GM18526 (cell line): ENCODE results near the gene KCNN3.

ENCODE experiments used
- POLR2A ChIP-seq: IDR thresholded peaks from 3 replicates; pipeline ENCODE4 v1.6.1; 2011; ENCODE audit not compliant: insufficient read length; ENCODE audit errors: extremely low read depth

KCNN3 gene

GRCh38 chr1:154856544-154856943, 13.5 kb downstream of the KCNN3 start:
- no peak for TF ChIP-seq POLR2A

GRCh38 chr1:154856049-154856448, 14.0 kb downstream of the KCNN3 start:
- no peak for TF ChIP-seq POLR2A

- no peak for TF ChIP-seq POLR2A
Observed at GRCh38 chr1:154855186-154855851, 14.8 kb downstream of the KCNN3 start.

GRCh38 chr1:154852845-154853244, 17.2 kb downstream of the KCNN3 start:
- no peak for TF ChIP-seq POLR2A

GRCh38 chr1:154851392-154852177, 18.5 kb downstream of the KCNN3 start:
- TF ChIP-seq POLR2A: no peak

GRCh38 chr1:154849645-154850131, 20.4 kb downstream of the KCNN3 start:
- TF ChIP-seq POLR2A: no peak

- no peak for TF ChIP-seq POLR2A
Observed at GRCh38 chr1:154848983-154849382, 21.1 kb downstream of the KCNN3 start.

GRCh38 chr1:154847891-154848290, 22.2 kb downstream of the KCNN3 start:
- TF ChIP-seq POLR2A: no peak

- no peak for TF ChIP-seq POLR2A
Observed at GRCh38 chr1:154846565-154847442, 23.3 kb downstream of the KCNN3 start.

GRCh38 chr1:154845879-154846278, 24.2 kb downstream of the KCNN3 start:
- no peak for TF ChIP-seq POLR2A

- TF ChIP-seq POLR2A: no peak
Observed at GRCh38 chr1:154845174-154845573, 24.9 kb downstream of the KCNN3 start.

GRCh38 chr1:154844297-154844681, 25.8 kb downstream of the KCNN3 start:
- no peak for TF ChIP-seq POLR2A

- no peak for TF ChIP-seq POLR2A
Observed at GRCh38 chr1:154843636-154844296, 26.3 kb downstream of the KCNN3 start.

GRCh38 chr1:154842635-154843034, 27.4 kb downstream of the KCNN3 start:
- no peak for TF ChIP-seq POLR2A

GRCh38 chr1:154841384-154841783, 28.7 kb downstream of the KCNN3 start:
- TF ChIP-seq POLR2A: no peak
